ENCODE results near the gene TRPM1.

TRPM1 gene

DNA sequence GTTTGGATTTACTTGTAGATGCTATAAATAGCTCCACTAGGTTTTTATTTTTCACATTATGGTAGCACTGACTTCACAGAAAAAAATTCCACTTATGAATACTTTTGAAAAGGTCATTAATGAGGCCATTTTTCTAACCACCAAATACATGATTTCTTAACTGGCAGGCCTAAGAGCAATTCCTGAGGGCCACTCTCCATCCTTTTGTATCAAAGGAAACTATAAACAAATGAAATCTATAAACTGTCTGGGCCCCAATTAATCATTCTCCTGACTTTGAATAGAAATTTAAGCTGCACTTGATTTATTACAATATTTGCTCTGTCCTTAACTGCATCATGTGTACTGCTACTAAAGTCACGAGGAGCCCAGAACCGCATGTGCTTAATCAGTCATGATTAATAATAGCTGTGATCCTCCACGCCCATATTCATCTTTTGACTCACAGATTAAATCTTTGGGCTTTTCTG is 85.0 kb downstream of the TRPM1 start:
- TF ChIP-seq FOXP2 (optimal IDR thresholded peaks at IDR 0.05; ENCODE audit: borderline replicate concordance, extremely low read depth, extremely low read length, insufficient read depth): no peak

DNA sequence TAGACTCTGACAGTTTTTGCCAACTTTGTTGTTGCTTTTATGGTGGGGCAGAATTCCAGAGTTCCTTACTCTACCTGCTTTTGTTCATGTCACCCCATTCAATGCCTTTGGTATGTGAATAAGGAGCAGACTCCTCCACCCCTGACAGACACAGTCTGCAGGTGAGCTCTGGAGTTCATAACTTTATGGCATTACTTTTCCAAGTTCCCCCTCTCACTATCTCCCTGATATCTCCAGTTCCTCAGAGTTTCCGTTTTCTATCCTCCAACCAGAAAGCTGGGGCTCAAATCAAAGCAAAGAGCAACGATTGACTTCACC is 87.0 kb downstream of the TRPM1 start:
- TF ChIP-seq FOXP2 (optimal IDR thresholded peaks at IDR 0.05; ENCODE audit: borderline replicate concordance, extremely low read depth, extremely low read length, insufficient read depth): no peak
- no peak for TF ChIP-seq SIN3A (IDR thresholded peaks at IDR 0.05; ENCODE audit: borderline replicate concordance, insufficient read depth, low read length)
- no peak for TF ChIP-seq POLR2AphosphoS5 (IDR thresholded peaks at IDR 0.05; ENCODE audit: low read depth, low read length)
- TF ChIP-seq, protein P1, sequence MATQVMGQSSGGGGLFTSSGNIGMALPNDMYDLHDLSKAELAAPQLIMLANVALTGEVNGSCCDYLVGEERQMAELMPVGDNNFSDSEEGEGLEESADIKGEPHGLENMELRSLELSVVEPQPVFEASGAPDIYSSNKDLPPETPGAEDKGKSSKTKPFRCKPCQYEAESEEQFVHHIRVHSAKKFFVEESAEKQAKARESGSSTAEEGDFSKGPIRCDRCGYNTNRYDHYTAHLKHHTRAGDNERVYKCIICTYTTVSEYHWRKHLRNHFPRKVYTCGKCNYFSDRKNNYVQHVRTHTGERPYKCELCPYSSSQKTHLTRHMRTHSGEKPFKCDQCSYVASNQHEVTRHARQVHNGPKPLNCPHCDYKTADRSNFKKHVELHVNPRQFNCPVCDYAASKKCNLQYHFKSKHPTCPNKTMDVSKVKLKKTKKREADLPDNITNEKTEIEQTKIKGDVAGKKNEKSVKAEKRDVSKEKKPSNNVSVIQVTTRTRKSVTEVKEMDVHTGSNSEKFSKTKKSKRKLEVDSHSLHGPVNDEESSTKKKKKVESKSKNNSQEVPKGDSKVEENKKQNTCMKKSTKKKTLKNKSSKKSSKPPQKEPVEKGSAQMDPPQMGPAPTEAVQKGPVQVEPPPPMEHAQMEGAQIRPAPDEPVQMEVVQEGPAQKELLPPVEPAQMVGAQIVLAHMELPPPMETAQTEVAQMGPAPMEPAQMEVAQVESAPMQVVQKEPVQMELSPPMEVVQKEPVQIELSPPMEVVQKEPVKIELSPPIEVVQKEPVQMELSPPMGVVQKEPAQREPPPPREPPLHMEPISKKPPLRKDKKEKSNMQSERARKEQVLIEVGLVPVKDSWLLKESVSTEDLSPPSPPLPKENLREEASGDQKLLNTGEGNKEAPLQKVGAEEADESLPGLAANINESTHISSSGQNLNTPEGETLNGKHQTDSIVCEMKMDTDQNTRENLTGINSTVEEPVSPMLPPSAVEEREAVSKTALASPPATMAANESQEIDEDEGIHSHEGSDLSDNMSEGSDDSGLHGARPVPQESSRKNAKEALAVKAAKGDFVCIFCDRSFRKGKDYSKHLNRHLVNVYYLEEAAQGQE (IDR thresholded peaks at IDR 0.05; ENCODE audit: insufficient read depth in 1 of 2, low read depth in 2 of 2, low read length in 2 of 2): no peak
- TF ChIP-seq TAF1 (IDR thresholded peaks at IDR 0.05; ENCODE audit: borderline replicate concordance, insufficient read depth, low read length): no peak

DNA sequence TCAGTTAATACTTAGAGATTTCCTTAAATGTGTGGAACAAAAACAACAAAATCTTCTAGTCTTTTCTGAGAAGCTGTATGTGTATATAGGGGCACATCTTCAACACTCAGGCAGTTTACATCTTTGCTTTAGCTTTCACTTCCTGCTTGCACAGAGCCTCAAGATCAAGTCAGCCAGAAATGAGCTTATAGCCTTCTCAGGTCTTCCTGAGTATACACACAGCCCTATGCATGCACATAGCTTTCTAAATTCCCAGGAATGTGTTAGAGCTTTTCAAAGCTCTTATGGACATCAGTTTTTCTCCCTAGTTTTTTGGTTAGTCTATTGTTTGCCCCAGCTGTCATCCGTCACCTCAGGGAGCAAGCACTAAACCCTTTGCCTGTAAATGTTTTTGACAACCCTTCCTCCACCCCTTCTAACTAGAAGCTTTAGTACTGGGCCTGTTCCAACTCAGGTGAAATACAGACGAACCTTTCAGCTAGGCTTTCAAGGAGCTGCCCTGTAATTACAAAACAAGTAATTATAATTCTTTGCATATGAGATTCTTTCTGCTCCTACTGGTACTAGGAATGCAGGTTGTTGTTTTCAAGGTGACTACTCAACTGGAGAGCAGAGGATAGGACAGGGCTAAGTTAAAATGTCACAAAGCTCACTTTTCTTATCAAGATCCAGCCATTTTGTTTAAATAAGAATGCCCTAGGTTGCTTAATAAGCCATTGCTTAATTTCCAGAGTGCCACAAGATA is 87.5 kb downstream of the TRPM1 start:
- TF ChIP-seq TAF1 (IDR thresholded peaks at IDR 0.05; ENCODE audit: borderline replicate concordance, insufficient read depth, low read length) (no peak), FOXP2 (optimal IDR thresholded peaks at IDR 0.05; ENCODE audit: borderline replicate concordance, extremely low read depth, extremely low read length, insufficient read depth) (no peak), POLR2AphosphoS5 (IDR thresholded peaks at IDR 0.05; ENCODE audit: low read depth, low read length) (no peak), SIN3A (IDR thresholded peaks at IDR 0.05; ENCODE audit: borderline replicate concordance, insufficient read depth, low read length) (no peak)
- TF ChIP-seq, protein P1 (IDR thresholded peaks at IDR 0.05; ENCODE audit: insufficient read depth in 1 of 2, low read depth in 2 of 2, low read length in 2 of 2): no peak

DNA sequence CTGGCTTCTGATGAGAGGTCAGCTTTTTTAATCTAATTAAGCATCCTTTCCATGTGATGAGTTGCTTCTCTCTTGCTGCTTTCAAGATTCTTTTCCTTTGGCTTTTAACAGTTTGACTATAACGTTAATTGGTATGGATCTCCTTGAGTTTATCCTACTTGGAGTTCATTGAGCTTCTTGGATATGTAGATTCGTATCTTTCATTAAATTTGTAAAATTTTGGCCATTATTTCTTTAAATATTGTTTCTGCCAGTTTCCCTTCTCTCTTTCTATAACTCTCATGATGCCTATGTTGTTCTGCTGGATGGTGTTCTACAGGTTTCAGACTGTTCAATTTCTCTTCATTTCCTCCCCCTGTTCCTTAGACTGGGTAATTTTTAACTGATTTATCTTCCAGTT is 89.1 kb downstream of the TRPM1 start:
- no peak for TF ChIP-seq FOXP2 (optimal IDR thresholded peaks at IDR 0.05; ENCODE audit: borderline replicate concordance, extremely low read depth, extremely low read length, insufficient read depth)
- TF ChIP-seq TAF1 (IDR thresholded peaks at IDR 0.05; ENCODE audit: borderline replicate concordance, insufficient read depth, low read length): no peak
- TF ChIP-seq, protein P1 (IDR thresholded peaks at IDR 0.05; ENCODE audit: insufficient read depth in 1 of 2, low read depth in 2 of 2, low read length in 2 of 2): no peak
- no peak for TF ChIP-seq SIN3A (IDR thresholded peaks at IDR 0.05; ENCODE audit: borderline replicate concordance, insufficient read depth, low read length)
- TF ChIP-seq POLR2AphosphoS5 (IDR thresholded peaks at IDR 0.05; ENCODE audit: low read depth, low read length): no peak

DNA sequence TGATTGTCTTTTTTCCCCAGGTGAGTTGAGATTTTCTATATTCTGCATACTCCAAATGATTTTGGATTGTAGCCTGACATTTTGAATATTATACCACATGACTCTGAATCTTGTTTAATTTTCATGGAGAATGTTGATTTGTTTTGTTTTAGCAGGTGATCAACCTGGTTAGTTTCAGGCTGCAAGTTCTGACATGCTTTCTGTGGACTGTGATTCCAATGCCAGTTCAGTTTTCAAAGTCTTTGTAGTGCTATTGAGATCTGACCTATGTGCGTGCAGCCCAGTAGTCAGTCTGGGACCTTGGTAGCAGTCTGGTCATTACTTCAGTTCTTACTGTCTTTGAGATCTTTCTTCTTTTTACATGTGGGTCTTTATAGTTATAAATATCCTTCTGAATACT is 91.5 kb downstream of the TRPM1 start:
- TF ChIP-seq SIN3A (IDR thresholded peaks at IDR 0.05; ENCODE audit: borderline replicate concordance, insufficient read depth, low read length): no peak
- TF ChIP-seq FOXP2 (optimal IDR thresholded peaks at IDR 0.05; ENCODE audit: borderline replicate concordance, extremely low read depth, extremely low read length, insufficient read depth): no peak
- TF ChIP-seq TAF1 (IDR thresholded peaks at IDR 0.05; ENCODE audit: borderline replicate concordance, insufficient read depth, low read length): no peak
- TF ChIP-seq, protein P1 (IDR thresholded peaks at IDR 0.05; ENCODE audit: insufficient read depth in 1 of 2, low read depth in 2 of 2, low read length in 2 of 2): no peak
- no peak for TF ChIP-seq POLR2AphosphoS5 (IDR thresholded peaks at IDR 0.05; ENCODE audit: low read depth, low read length)
